ENCODE measurements around the gene PNMA1.

DNA sequence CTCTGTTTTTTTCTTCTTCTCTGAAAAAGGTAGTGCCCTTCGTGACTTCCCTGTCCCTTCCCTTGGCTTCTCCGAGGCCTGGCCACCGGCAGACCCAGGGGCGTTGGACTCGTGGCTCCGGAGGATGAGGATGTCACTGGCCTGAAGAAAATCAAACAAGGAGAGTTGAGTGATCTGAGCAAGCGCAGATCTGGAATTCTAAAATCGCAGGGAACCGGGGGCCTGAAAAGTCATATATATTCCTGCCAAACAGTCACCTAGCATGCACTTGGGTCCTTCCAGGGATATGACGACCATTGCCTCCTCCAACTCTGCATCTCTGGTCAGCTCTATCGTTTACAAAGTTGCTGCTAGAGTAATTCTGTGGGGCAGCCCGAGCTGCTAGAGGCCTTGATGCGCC, 5.2 kb upstream of the PNMA1 start:
- TF ChIP-seq, protein P1, sequence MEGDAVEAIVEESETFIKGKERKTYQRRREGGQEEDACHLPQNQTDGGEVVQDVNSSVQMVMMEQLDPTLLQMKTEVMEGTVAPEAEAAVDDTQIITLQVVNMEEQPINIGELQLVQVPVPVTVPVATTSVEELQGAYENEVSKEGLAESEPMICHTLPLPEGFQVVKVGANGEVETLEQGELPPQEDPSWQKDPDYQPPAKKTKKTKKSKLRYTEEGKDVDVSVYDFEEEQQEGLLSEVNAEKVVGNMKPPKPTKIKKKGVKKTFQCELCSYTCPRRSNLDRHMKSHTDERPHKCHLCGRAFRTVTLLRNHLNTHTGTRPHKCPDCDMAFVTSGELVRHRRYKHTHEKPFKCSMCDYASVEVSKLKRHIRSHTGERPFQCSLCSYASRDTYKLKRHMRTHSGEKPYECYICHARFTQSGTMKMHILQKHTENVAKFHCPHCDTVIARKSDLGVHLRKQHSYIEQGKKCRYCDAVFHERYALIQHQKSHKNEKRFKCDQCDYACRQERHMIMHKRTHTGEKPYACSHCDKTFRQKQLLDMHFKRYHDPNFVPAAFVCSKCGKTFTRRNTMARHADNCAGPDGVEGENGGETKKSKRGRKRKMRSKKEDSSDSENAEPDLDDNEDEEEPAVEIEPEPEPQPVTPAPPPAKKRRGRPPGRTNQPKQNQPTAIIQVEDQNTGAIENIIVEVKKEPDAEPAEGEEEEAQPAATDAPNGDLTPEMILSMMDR (IDR thresholded peaks at IDR 0.05), result no peak
- TF ChIP-seq POLR2AphosphoS5 (IDR thresholded peaks at IDR 0.05), result no peak
- TF ChIP-seq EP300 (IDR thresholded peaks at IDR 0.05), result no peak
- no peak for TF ChIP-seq POLR2A (IDR thresholded peaks at IDR 0.05)
